KMS-11 (cell line): ENCODE measurements around the gene RASAL2.
A peak's percentile ranks its signal among the peaks of the same experiment; 100 is the strongest.

Experiments used
- H2AFZ ChIP-seq: fragments of 200-600 bp; sonication (generic); 2 replicates; pipeline ENCODE4 v1.6.1; 2016; ENCODE audit warnings: antibody characterized with exemption, mixed run types, low read depth
- H3K27ac ChIP-seq: fragments of 200-600 bp; sonication (generic); 2 replicates; pipeline ENCODE4 v1.6.1; 2016; ENCODE audit warnings: mild to moderate bottlenecking, mixed run types
- H3K27me3 ChIP-seq: fragments of 200-600 bp; sonication (generic); 2 replicates; pipeline ENCODE4 v1.6.1; 2017; ENCODE audit warnings: mild to moderate bottlenecking, low read depth, mixed run types, moderate library complexity; ENCODE audit not compliant: insufficient read depth
- H3K36me3 ChIP-seq: fragments of 200-600 bp; sonication (generic); 2 replicates; pipeline ENCODE4 v1.6.1; 2017; ENCODE audit warnings: mild to moderate bottlenecking, mixed run types; ENCODE audit not compliant: insufficient read depth
- H3K4me1 ChIP-seq: fragments of 200-600 bp; sonication (generic); 2 replicates; pipeline ENCODE4 v1.6.1; 2016; ENCODE audit warnings: mild to moderate bottlenecking, low read depth, mixed run types; ENCODE audit not compliant: poor library complexity, severe bottlenecking
- H3K4me2 ChIP-seq: fragments of 200-600 bp; sonication (generic); 2 replicates; pipeline ENCODE4 v1.7.0; 2016; ENCODE audit warnings: mild to moderate bottlenecking, mixed run types
- H3K4me3 ChIP-seq: fragments of 200-600 bp; sonication (generic); IDR thresholded peaks from 2 replicates; pipeline ENCODE4 v1.6.1; 2017; ENCODE audit warnings: low read depth, low read length, mixed read lengths; ENCODE audit not compliant: insufficient read depth
- H3K79me2 ChIP-seq: fragments of 200-600 bp; sonication (generic); 2 replicates; pipeline ENCODE4 v1.6.1; 2016; ENCODE audit warnings: low read depth, mixed run types; ENCODE audit not compliant: insufficient read depth
- H3K9ac ChIP-seq: fragments of 200-600 bp; sonication (generic); 2 replicates; pipeline ENCODE4 v1.6.1; 2016; ENCODE audit warnings: mild to moderate bottlenecking, mixed run types
- H4K20me1 ChIP-seq: fragments of 200-600 bp; sonication (generic); 2 replicates; pipeline ENCODE4 v1.6.1; 2016; ENCODE audit warnings: mild to moderate bottlenecking, mixed run types; ENCODE audit not compliant: insufficient read depth
- CTCF ChIP-seq: fragments of 200-600 bp; sonication (generic); conservative IDR thresholded peaks from 2 replicates; pipeline ENCODE4 v1.6.1; 2017; ENCODE audit warnings: low read depth, mild to moderate bottlenecking, antibody characterized with exemption, low read length, moderate library complexity, mixed read lengths

The RASAL2 gene

GRCh38 chr1:178500091-178500770 is 406.3 kb downstream of the RASAL2 start:
- H3K4me2 ChIP-seq: no peak overlapping the region
- no peak overlapping the region for H2AFZ ChIP-seq
- no peak overlapping the region for H3K4me3 ChIP-seq
- no peaks in the 10 kb centered on the region for H3K36me3 ChIP-seq
- no peaks in the 10 kb centered on the region for H3K27me3 ChIP-seq
- no peak overlapping the region for H3K9ac ChIP-seq
- H3K4me1 ChIP-seq: no peaks in the 10 kb centered on the region
- H3K79me2 ChIP-seq: no peaks in the 10 kb centered on the region
- TF ChIP-seq CTCF: no peak
- H3K27ac ChIP-seq: no peak overlapping the region
- H4K20me1 ChIP-seq: no peaks in the 10 kb centered on the region

GRCh38 chr1:178500936-178501554 is 407.1 kb downstream of the RASAL2 start:
- no peaks in the 10 kb centered on the region for H3K4me1 ChIP-seq
- H3K36me3 ChIP-seq: no peaks in the 10 kb centered on the region
- H2AFZ ChIP-seq: no peak overlapping the region
- no peak overlapping the region for H3K4me2 ChIP-seq
- H3K27me3 ChIP-seq: no peaks in the 10 kb centered on the region
- H3K27ac ChIP-seq: no peak overlapping the region
- no peaks in the 10 kb centered on the region for H3K79me2 ChIP-seq
- no peaks in the 10 kb centered on the region for H4K20me1 ChIP-seq
- H3K4me3 ChIP-seq: no peak overlapping the region
- TF ChIP-seq CTCF: no peak
- no peak overlapping the region for H3K9ac ChIP-seq

- no peaks in the 10 kb centered on the region for H3K27me3 ChIP-seq
- TF ChIP-seq CTCF: peak; percentile 96
- no peaks in the 10 kb centered on the region for H3K36me3 ChIP-seq
- H3K9ac ChIP-seq: no peak overlapping the region
- H3K79me2 ChIP-seq: no peaks in the 10 kb centered on the region
- H3K4me1 ChIP-seq: no peaks in the 10 kb centered on the region
- no peak overlapping the region for H3K4me3 ChIP-seq
- no peaks in the 10 kb centered on the region for H4K20me1 ChIP-seq
- no peak overlapping the region for H3K4me2 ChIP-seq
- no peak overlapping the region for H2AFZ ChIP-seq
- no peak overlapping the region for H3K27ac ChIP-seq
Measured at GRCh38 chr1:178501705-178502329, 407.9 kb downstream of the RASAL2 start.

- H3K4me2 ChIP-seq: no peak overlapping the region
- H3K27ac ChIP-seq: no peak overlapping the region
- H3K4me1 ChIP-seq: no peaks in the 10 kb centered on the region
- no peak overlapping the region for H3K4me3 ChIP-seq
- no peak overlapping the region for H2AFZ ChIP-seq
- no peaks in the 10 kb centered on the region for H3K79me2 ChIP-seq
- TF ChIP-seq CTCF: no peak
- H3K9ac ChIP-seq: no peak overlapping the region
- no peaks in the 10 kb centered on the region for H3K36me3 ChIP-seq
- no peaks in the 10 kb centered on the region for H3K27me3 ChIP-seq
- no peaks in the 10 kb centered on the region for H4K20me1 ChIP-seq
Measured at GRCh38 chr1:178502330-178502714, 408.4 kb downstream of the RASAL2 start.
